SU-DHL-6 (cell line): ENCODE results near the gene DENR.

ENCODE experiments used
- CTCF ChIP-seq: fragments of 200-600 bp; sonication (generic); IDR thresholded peaks from one replicate; pipeline ENCODE4 v1.5.1; 2017; ENCODE audit warnings: antibody characterized with exemption, mild to moderate bottlenecking, low read length, moderate library complexity; ENCODE audit not compliant: insufficient read depth, poor library complexity, severe bottlenecking
- EZH2phosphoT487 ChIP-seq: fragments of 200-600 bp; sonication (generic), shearing (Covaris generic); conservative IDR thresholded peaks from 2 replicates; pipeline ENCODE4 v1.6.1; 2018; ENCODE audit warnings: mild to moderate bottlenecking, antibody characterized with exemption, low read length, moderate library complexity, mixed read lengths

- no peak for TF ChIP-seq CTCF
- no peak for TF ChIP-seq EZH2phosphoT487
Measured at GRCh38 chr12:122732170-122732569, 20.5 kb upstream of the DENR start.
